Brain microvascular endothelial cell (primary cell): ENCODE measurements around the gene KRTDAP.

Experiments
- DNase-seq: peaks from one replicate; pipeline ENCODE4 v3.0.0-alpha.2; 2020
- H3K27ac ChIP-seq: fragments of 250-450 bp; sonication (Bioruptor Pico); 2 replicates; pipeline ENCODE4 v1.5.1; 2020; ENCODE audit warnings: mild to moderate bottlenecking, moderate library complexity
- H3K27me3 ChIP-seq: fragments of 250-450 bp; sonication (Bioruptor Pico); replicated peaks from 2 replicates; pipeline ENCODE4 v1.5.1; 2020; ENCODE audit warnings: mild to moderate bottlenecking
- H3K36me3 ChIP-seq: fragments of 250-450 bp; sonication (Bioruptor Pico); replicated peaks from 2 replicates; pipeline ENCODE4 v1.5.1; 2020; ENCODE audit warnings: mild to moderate bottlenecking
- H3K4me3 ChIP-seq: 2 replicates; pipeline ENCODE4 v1.5.1; 2011; ENCODE audit warnings: low read depth, mild to moderate bottlenecking, control low read depth, low read length, moderate library complexity
- in situ Hi-C: cut with HindIII; loops from 2 replicates; pipeline ENCODE4 v1.10.0; 2017; ENCODE audit warnings: low sequenced_read_pairs, low pct_ligation_motif_present
- TF ChIP-seq, protein P1 (sequence below): IDR thresholded peaks from 2 replicates; pipeline ENCODE4 v1.5.1; 2011; ENCODE audit warnings: low read depth, mild to moderate bottlenecking, moderate library complexity, low read length, control low read depth, inconsistent platforms; ENCODE audit errors: missing control alignments

Gene KRTDAP

DNA sequence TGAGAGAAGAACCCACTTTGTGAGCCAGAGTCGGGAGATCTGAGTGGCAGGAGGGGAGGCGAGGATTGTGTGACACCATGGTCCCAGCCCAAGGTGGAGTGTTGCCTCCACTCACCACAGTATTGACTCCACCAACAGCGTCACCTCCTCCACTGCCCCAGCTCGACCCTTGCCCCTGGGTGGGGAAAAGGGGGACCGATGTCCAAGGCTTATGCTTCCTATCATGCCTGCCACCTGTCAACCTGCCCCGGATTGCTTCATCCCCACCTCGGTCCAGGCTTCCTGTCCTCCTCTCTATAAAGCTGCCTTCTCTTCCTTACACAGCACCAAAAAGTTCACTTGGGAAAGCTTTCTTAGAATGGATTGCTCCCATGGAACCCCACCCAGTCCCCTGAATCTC lies 15.7 kb upstream of the KRTDAP start:
- Histone ChIP-seq H3K27ac (no peak overlapping the region), H3K27me3 (peaks cover 44% of the 10 kb centered on the region), H3K4me3 (no peak overlapping the region), H3K36me3 (no peaks in the 10 kb centered on the region)
- TF ChIP-seq, protein P1, sequence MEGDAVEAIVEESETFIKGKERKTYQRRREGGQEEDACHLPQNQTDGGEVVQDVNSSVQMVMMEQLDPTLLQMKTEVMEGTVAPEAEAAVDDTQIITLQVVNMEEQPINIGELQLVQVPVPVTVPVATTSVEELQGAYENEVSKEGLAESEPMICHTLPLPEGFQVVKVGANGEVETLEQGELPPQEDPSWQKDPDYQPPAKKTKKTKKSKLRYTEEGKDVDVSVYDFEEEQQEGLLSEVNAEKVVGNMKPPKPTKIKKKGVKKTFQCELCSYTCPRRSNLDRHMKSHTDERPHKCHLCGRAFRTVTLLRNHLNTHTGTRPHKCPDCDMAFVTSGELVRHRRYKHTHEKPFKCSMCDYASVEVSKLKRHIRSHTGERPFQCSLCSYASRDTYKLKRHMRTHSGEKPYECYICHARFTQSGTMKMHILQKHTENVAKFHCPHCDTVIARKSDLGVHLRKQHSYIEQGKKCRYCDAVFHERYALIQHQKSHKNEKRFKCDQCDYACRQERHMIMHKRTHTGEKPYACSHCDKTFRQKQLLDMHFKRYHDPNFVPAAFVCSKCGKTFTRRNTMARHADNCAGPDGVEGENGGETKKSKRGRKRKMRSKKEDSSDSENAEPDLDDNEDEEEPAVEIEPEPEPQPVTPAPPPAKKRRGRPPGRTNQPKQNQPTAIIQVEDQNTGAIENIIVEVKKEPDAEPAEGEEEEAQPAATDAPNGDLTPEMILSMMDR, result no peak
- no peak for DNase-seq
- in situ Hi-C loops, result no loop called here

DNA sequence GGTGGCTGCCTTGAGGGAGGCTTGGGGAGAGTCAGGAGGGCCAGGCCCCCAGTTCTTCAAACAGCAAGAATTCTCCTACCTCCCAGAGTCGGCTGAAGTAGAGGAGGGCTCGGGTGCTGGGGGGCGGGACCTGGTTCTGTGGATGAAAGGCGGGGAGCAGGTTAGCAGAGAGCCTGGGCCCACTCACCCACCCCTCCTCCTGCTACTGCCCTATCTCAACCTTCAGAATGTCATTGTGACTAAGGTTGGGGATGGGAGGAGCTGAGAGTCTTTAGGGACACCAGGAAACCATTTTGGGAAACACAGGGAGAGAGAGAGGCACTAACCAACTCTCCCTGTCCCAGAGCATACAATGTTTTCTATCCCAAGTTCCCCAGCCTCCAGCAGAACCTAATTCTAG lies 12.5 kb upstream of the KRTDAP start:
- no peak overlapping the region for H3K27ac ChIP-seq
- H3K27me3 ChIP-seq, result peaks cover 12% of the 10 kb centered on the region
- no peak for DNase-seq
- no peak overlapping the region for H3K4me3 ChIP-seq
- no peaks in the 10 kb centered on the region for H3K36me3 ChIP-seq
- in situ Hi-C loops, result no loop called here
- TF ChIP-seq, protein P1, result no peak

- H3K27me3 ChIP-seq, result peaks cover 3% of the 10 kb centered on the region
- in situ Hi-C loops, result no loop called here
- no peak overlapping the region for H3K4me3 ChIP-seq
- H3K36me3 ChIP-seq, result no peaks in the 10 kb centered on the region
- no peak overlapping the region for H3K27ac ChIP-seq
- no peak for DNase-seq
- TF ChIP-seq, protein P1, result no peak
Measured at GRCh38 chr19:35501684-35502083, 11.4 kb upstream of the KRTDAP start.

GRCh38 chr19:35500611-35501010 lies 10.3 kb upstream of the KRTDAP start:
- Histone ChIP-seq H3K27ac (no peak overlapping the region), H3K27me3 (no peaks in the 10 kb centered on the region), H3K36me3 (no peaks in the 10 kb centered on the region), H3K4me3 (no peak overlapping the region)
- in situ Hi-C loops, result no loop called here
- DNase-seq, result no peak
- TF ChIP-seq, protein P1, result no peak

DNA sequence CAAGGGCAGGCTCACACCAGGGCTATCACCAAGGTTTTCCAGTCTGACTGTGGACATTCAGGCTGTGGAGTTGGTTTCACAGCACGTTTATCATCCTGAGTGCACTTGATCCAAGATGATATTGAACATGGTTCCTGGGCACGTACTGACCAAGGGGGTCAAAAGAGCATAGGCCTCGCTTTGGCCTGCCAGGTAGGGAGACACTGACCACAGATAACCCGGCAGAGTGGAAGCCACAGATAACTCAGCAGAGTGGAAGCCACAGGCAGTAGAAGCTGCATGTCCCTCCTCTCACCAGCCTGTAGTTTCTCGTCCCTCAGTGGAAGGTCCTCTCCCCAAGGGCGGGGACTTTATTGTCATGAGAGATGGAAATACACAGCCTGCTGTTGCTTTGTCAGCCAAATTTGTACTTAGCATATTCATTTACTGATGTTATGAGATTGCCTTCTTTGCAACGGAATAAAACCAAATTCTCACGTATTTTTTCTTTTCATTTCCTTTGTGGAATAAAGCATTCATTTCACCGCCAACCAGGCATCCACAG lies 8.8 kb upstream of the KRTDAP start:
- DNase-seq, result no peak
- TF ChIP-seq, protein P1, result no peak
- Histone ChIP-seq H3K27me3 (no peaks in the 10 kb centered on the region), H3K36me3 (no peaks in the 10 kb centered on the region), H3K4me3 (no peak overlapping the region), H3K27ac (no peak overlapping the region)
- in situ Hi-C loops, result no loop called here

- H3K27me3 ChIP-seq, result no peaks in the 10 kb centered on the region
- H3K36me3 ChIP-seq, result no peaks in the 10 kb centered on the region
Measured at GRCh38 chr19:35498220-35498619, 8.0 kb upstream of the KRTDAP start.

More at GRCh38 chr19:35498220-35498619, 8.0 kb upstream of the KRTDAP start:
- no peak for DNase-seq
- TF ChIP-seq, protein P1, result no peak
- H3K4me3 ChIP-seq, result no peak overlapping the region
- H3K27ac ChIP-seq, result no peak overlapping the region
- in situ Hi-C loops, result no loop called here
